Measurements from ENCODE around the gene FCHSD1.
A peak's percentile ranks its signal among the peaks of the same experiment; 100 is the strongest.

The FCHSD1 gene

GRCh38 chr5:141672841-141673813 is 21.9 kb upstream of the FCHSD1 start:
- DNase-seq (ENCODE audit: low read depth, low spot score) = no peak

DNA sequence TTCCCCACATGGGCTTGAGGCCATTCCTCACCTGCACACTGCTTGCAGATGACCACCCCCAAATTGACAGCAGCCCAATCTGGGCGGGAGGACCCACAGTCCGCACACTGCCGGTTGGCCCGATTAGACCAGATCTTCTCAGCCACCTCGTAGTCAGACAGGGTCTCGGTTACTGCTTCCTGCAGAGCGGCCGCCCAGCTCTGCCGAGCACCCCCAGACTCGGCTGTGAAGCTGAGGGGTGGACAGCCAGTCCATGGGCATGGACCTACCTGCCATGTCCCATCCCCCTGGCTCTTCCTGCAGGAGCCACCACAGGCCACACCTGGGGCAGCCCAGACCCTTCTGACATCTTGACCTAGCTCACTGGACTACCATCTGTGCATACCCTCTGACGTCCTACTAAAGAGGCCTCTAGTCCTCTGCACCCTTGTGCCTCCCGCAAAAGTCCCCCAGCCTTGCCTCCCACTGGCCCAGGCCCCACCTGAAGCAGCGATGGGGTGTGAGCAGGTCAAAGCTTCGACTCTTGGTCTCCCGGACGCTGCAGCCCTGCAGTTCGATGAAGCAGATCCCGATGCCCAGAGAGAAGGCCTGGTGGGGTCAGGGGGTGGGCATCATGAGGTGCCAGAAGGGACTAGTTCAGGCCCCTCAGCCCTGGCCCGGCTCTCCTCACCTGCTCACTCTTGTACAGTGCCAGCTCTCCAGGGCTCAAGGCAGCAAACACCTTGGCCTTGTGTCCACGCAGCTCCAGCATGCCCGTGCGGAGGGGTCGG is 21.0 kb upstream of the FCHSD1 start:
- no peak for DNase-seq (ENCODE audit: low read depth, low spot score)

DNA sequence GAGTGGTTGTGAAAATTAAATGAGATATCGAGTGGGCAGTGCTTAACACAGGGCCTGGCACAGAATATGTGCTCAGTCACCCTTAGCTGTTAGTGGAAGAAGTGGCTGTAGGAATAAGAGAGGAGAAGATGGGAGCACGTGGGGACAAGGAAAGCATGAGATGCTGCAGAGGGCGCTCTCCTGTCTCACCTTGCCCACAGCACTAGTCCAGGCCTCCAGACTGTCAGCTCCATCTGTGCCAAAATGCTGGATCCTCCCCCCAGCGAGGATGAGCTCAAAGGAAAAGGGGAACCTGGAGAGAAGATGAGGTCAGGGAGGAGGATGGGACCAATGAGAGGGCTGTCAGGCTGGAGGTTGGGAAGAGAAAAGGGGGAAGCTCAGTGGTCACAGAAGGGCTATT is 18.3 kb upstream of the FCHSD1 start:
- no peak for DNase-seq (ENCODE audit: low read depth, low spot score)

- DNase-seq (ENCODE audit: low read depth, low spot score) = no peak
These were observed 17.5 kb upstream of the FCHSD1 start for GRCh38 chr5:141668601-141669265.

DNA sequence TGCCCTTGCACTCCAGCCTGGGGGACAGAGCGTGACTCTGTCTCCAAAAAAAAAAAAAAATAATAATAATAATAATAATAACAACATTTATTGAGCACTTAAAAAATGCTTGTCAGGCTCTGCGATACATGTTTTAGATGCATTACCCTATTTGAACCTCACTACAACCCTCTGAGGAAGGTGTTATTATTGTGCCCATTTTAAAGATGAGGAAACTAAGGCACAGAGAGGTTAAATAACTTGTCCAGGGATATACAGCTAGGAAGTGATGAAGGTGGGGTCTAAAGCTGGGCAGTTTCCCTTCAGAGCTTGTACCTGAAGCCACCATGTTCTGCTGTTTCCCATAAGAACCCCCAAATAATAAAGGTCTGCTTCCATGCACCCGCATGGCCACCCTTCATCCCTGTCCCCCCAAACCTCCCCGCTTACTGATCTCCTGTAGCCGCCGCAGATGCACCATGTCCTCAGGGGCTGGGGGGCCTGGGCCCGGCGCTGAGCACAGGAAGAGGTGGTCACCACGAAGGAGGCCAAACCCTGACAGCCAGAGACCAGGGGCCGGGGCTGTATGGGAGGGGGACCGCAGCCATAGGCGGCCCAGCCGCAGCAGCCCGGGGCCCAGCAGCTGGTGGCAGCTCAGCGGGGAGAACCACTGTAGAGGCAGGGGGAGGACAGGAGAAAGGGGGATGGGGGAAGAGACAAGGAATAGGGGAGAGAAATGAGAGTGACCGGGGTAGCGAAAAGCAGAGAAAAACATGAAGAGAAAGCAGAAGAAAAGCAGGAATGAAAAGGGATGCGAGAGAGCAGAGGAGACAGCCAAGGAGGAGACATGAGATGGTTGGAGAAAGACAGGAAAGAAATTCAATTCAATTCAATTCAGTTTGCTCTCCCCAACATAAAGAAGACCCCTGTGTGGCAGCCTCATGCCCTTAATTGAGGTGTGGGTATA is 15.1 kb upstream of the FCHSD1 start:
- no peak for DNase-seq (ENCODE audit: low read depth, low spot score)

DNA sequence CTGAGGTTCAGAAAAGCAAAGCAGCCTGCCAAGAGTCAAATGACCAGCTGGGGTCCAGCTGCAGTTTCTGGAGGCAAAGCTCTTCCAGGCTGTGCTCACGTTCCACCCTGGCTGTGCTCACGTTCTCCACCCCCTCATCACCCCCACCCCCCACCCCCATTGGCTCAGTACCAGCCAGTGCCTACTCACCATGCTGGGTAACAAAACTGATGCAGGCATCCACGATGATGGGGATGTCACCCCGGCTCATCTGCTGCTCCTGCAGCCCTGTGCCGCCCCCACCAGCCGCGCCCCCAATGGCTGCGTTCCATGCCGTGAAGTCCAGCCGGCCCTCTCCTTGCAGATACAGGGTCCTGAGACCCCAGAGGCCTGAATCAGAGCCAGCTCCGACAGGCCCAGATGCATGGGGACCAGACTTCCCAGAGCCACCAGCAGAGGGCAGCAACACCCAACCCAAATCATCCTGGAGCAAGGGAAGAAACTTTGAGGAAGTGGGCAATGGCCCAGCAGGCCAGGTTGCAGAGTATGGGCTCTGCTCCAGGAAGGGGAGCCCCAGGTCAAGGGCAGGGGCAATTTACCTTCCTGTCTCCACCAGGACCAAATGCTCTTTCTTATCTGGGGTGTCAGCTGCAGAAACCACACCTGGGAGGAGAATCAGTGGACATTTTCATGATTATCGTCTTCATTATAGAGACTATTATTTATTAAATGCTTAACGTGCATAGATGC is 13.7 kb upstream of the FCHSD1 start:
- DNase-seq (ENCODE audit: low read depth, low spot score) = peak; percentile 46

GRCh38 chr5:141663506-141663905 is 12.3 kb upstream of the FCHSD1 start:
- DNase-seq (ENCODE audit: low read depth, low spot score) = no peak

GRCh38 chr5:141662028-141662427 is 10.8 kb upstream of the FCHSD1 start:
- no peak for DNase-seq (ENCODE audit: low read depth, low spot score)

- no peak for DNase-seq (ENCODE audit: low read depth, low spot score)
These were observed 6.8 kb upstream of the FCHSD1 start for GRCh38 chr5:141657937-141658545.

DNA sequence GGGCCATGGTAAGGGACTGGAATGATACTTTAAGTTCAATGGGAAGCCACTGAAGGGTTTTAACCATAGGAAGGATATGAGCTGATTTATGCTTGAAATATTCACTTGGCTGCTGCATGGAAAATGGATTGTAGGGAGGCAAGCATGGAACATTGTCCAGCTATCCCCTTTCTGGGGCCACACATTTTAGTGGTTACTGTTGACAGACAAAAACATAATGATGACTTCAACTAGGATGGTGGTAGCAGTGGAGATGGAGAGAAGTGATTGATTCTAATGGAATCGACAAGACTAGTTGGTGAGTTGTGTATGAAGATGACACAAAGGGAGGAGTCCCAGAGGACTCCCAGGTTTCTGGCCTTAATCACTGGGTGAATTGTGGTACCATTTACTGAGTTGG is 6.2 kb upstream of the FCHSD1 start:
- no peak for DNase-seq (ENCODE audit: low read depth, low spot score)

DNA sequence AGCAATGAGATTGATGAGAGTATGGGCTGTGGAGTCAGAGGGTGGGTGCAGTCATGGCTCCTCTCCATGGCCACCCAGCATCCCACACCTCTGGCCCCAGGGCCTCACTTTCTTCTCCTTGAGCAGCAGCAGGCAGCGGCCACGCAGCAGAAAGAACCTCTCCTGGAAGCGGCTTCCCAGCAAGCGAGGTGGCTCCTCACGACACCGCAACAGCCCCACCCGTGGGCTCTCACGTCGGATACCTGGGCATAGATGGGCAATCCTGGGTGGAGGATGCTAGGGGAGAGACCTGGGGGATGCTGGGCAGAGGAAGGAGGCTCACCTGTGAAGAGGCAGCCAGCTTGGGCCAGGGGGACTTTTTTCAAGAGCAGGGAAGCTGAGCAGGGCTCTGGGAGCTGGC is 5.2 kb upstream of the FCHSD1 start:
- no peak for DNase-seq (ENCODE audit: low read depth, low spot score)

GRCh38 chr5:141655020-141655419 is 3.8 kb upstream of the FCHSD1 start:
- DNase-seq (ENCODE audit: low read depth, low spot score) = no peak

GRCh38 chr5:141654298-141654697 is 3.1 kb upstream of the FCHSD1 start:
- DNase-seq (ENCODE audit: low read depth, low spot score) = no peak

GRCh38 chr5:141651728-141652105 is 499 bp upstream of the FCHSD1 start:
- DNase-seq (ENCODE audit: low read depth, low spot score) = no peak

GRCh38 chr5:141649972-141650371 is 1.2 kb downstream of the FCHSD1 start:
- DNase-seq (ENCODE audit: low read depth, low spot score) = no peak

DNA sequence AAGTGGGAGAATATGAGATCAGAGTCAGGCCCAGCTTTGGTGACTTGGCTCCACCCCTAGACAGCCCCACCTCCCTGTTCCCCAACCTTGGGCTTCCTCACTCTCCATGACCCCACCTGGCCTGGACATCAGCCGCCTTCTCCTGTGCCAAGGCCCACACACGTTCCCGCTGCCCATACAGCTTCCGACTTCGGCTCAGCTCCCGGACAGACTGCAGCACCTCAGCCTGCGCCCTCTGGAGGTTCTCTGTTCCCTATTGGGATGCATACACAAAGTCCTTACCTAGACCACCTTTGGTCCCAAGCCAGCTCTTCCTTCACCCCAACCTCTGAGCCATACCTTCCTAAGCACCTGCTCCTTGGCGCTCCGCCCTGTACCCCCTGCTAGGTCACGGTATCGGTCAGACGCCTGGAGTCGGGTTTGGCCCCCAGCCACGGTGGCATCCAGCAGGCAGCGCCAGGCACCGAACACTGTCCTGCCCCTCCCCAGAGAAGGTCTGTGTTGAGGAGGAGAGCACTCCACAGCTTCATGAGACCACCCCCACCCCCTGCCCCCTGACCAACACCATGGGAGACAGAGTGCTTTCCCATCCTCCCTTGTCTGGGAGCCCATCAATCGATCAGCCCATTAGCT is 2.0 kb downstream of the FCHSD1 start:
- no peak for DNase-seq (ENCODE audit: low read depth, low spot score)

DNA sequence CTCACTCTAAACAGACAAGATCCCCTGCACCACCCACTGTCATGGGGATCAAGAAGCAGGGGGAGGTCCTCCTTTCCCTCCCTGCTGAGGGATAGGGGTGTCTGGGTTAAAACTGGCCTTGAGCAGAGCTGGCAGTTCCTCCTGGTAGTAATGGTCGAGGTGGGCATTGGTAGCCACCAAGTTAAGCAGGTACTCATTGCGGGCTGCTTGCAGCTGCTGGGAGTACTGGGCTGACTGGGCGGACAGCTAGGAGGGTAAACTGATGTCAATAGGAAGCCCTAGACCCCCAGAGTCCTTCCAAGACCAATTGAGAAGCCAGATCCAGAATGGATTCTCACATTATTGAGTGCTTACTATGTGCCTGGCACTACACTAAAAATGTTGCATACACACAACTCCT is 3.4 kb downstream of the FCHSD1 start:
- no peak for DNase-seq (ENCODE audit: low read depth, low spot score)

GRCh38 chr5:141647242-141647641 is 4.0 kb downstream of the FCHSD1 start:
- DNase-seq (ENCODE audit: low read depth, low spot score) = no peak

DNA sequence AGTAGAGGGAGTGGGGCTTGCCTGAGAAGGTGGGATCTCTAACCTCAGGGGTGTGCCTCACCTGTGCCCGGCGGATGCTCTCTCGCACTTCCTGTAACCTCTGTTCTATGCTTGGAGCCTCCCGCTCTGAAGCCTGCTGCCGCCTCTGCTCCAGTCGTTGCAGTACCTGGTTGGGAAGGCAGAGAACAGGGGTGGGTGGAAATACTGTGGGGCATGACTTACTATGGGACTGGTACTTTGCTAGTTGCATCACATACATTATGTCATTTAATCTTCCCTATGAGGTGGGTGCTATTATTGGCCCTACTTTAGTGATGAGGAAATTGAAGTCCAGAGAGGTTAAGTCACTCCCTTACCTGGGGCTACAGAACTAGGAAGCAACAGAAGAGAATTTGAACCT is 5.2 kb downstream of the FCHSD1 start:
- no peak for DNase-seq (ENCODE audit: low read depth, low spot score)

Data from activated CD4-positive, CD25-positive, alpha-beta regulatory T cell treated with anti-CD3 and anti-CD28 coated beads, Interleukin-2, amount 50 U/mL, for 16 hours (primary cell).